ENCODE data around the gene ZNF521.

Gene ZNF521

GRCh38 chr18:25223211-25223610 is 128.8 kb downstream of the ZNF521 start:
- DNase-seq, result no peak

- DNase-seq, result no peak
These were observed 129.3 kb downstream of the ZNF521 start for GRCh38 chr18:25222648-25223047.

- DNase-seq, result no peak
These were observed 141.3 kb downstream of the ZNF521 start for GRCh38 chr18:25210622-25211021.

- DNase-seq, result no peak
These were observed 159.9 kb downstream of the ZNF521 start for GRCh38 chr18:25192065-25192464.

- no peak for DNase-seq
These were observed 161.5 kb downstream of the ZNF521 start for GRCh38 chr18:25190472-25190871.

GRCh38 chr18:25189391-25190185 is 162.4 kb downstream of the ZNF521 start:
- DNase-seq, result no peak

- DNase-seq, result no peak
These were observed 164.3 kb downstream of the ZNF521 start for GRCh38 chr18:25187521-25188192.

- DNase-seq, result no peak
These were observed 165.1 kb downstream of the ZNF521 start for GRCh38 chr18:25186871-25187270.

GRCh38 chr18:25181993-25182392 is 170.0 kb downstream of the ZNF521 start:
- no peak for DNase-seq

- no peak for DNase-seq
These were observed 170.4 kb downstream of the ZNF521 start for GRCh38 chr18:25181581-25181980.

- no peak for DNase-seq
These were observed 170.9 kb downstream of the ZNF521 start for GRCh38 chr18:25180973-25181548.

GRCh38 chr18:25177631-25178030 is 174.3 kb downstream of the ZNF521 start:
- DNase-seq, result no peak

- DNase-seq, result no peak
These were observed 175.4 kb downstream of the ZNF521 start for GRCh38 chr18:25176518-25177042.

- no peak for DNase-seq
These were observed 176.1 kb downstream of the ZNF521 start for GRCh38 chr18:25175558-25176517.

- DNase-seq, result no peak
These were observed 177.6 kb downstream of the ZNF521 start for GRCh38 chr18:25174324-25174723.

GRCh38 chr18:25171334-25171733 is 180.6 kb downstream of the ZNF521 start:
- DNase-seq, result no peak

- DNase-seq, result no peak
These were observed 181.6 kb downstream of the ZNF521 start for GRCh38 chr18:25170402-25170801.

- no peak for DNase-seq
These were observed 182.3 kb downstream of the ZNF521 start for GRCh38 chr18:25169701-25170100.

GRCh38 chr18:25167612-25168410 is 184.2 kb downstream of the ZNF521 start:
- no peak for DNase-seq

GRCh38 chr18:25166113-25166512 is 185.9 kb downstream of the ZNF521 start:
- DNase-seq, result no peak
